IPS DF 19.7 (cell line): ENCODE measurements around the gene ASB12.

ENCODE experiments used
- DNase-seq: peaks from one replicate; pipeline ENCODE4 v3.0.0-alpha.2; 2013; ENCODE audit warnings: low read depth, low spot score

Gene ASB12

GRCh38 chrX:64186974-64187761 is 43.2 kb downstream of the ASB12 start:
- no peak for DNase-seq

- DNase-seq: no peak
These were observed 46.0 kb downstream of the ASB12 start for GRCh38 chrX:64184396-64184795.

GRCh38 chrX:64182208-64182607 is 48.2 kb downstream of the ASB12 start:
- DNase-seq: no peak

GRCh38 chrX:64176876-64177275 is 53.5 kb downstream of the ASB12 start:
- no peak for DNase-seq
